Mucosa of rectum (tissue), 2 donors: ENCODE data around the gene SLITRK4.

Experiments
- H3K27ac ChIP-seq, 2 donors: one replicate each; pipeline ENCODE4 v1.7.0; 2013; ENCODE audit warnings: inconsistent platforms in 2 of 2, low read depth in 2 of 2, low read length in 2 of 2
- H3K27me3 ChIP-seq, 2 donors: one replicate each; pipeline ENCODE4 v1.7.0; 2013; ENCODE audit warnings: low read length in 2 of 2; ENCODE audit not compliant: control insufficient read depth in 2 of 2, insufficient read depth in 2 of 2
- H3K36me3 ChIP-seq, 2 donors: one replicate each; pipeline ENCODE4 v1.7.0; 2013; ENCODE audit warnings: low read length in 2 of 2; ENCODE audit not compliant: control insufficient read depth in 2 of 2, insufficient read depth in 2 of 2
- H3K4me1 ChIP-seq, 2 donors: one replicate each; pipeline ENCODE4 v1.7.0; 2013; ENCODE audit warnings: low read length in 2 of 2, mild to moderate bottlenecking in 1 of 2; ENCODE audit not compliant: control insufficient read depth in 2 of 2, insufficient read depth in 2 of 2
- H3K4me3 ChIP-seq, 2 donors: one replicate each; pipeline ENCODE4 v1.7.0; 2013; ENCODE audit warnings: low read length in 2 of 2
- H3K9ac ChIP-seq, 2 donors: one replicate each; pipeline ENCODE4 v1.7.0; 2013; ENCODE audit warnings: low read length in 2 of 2, low read depth in 1 of 2, mild to moderate bottlenecking in 1 of 2
- H3K9me3 ChIP-seq, 2 donors: one replicate each; pipeline ENCODE4 v1.7.0; 2013; ENCODE audit warnings: low read length in 2 of 2; ENCODE audit not compliant: control insufficient read depth in 2 of 2
- donor health status: healthy.
- donor health status: Normal muscosa, but diverticular disease.

Gene SLITRK4

GRCh38 chrX:143634663-143635455 lies 1.0 kb downstream of the SLITRK4 start:
- Histone ChIP-seq H3K4me3 (peak overlapping the region; percentile 20 to 48), H3K27me3 (peaks cover 3 to 7% of the 10 kb centered on the region in 2 donors), H3K36me3 (no peaks in the 10 kb centered on the region), H3K27ac (no peak overlapping the region), H3K9me3 (no peaks in the 10 kb centered on the region), H3K4me1 (peaks cover 0 to 2% of the 10 kb centered on the region in 2 donors), H3K9ac (no peak overlapping the region)

- Histone ChIP-seq H3K27me3 (peaks cover 3 to 7% of the 10 kb centered on the region in 2 donors), H3K9ac (no peak overlapping the region), H3K4me1 (peaks cover 0 to 2% of the 10 kb centered on the region in 2 donors), H3K9me3 (no peaks in the 10 kb centered on the region), H3K36me3 (no peaks in the 10 kb centered on the region), H3K27ac (no peak overlapping the region), H3K4me3 (peak overlapping the region; percentile 20 to 48)
These were observed 1.6 kb downstream of the SLITRK4 start for GRCh38 chrX:143634309-143634662.

GRCh38 chrX:143633461-143634308 lies 2.2 kb downstream of the SLITRK4 start:
- Histone ChIP-seq H3K27me3 (peaks cover 3 to 7% of the 10 kb centered on the region in 2 donors), H3K4me3 (peak overlapping the region; percentile 14 to 27), H3K27ac (no peak overlapping the region), H3K9ac (no peak overlapping the region), H3K9me3 (no peaks in the 10 kb centered on the region), H3K36me3 (no peaks in the 10 kb centered on the region), H3K4me1 (peaks cover 0 to 2% of the 10 kb centered on the region in 2 donors)

- no peaks in the 10 kb centered on the region for H3K36me3 ChIP-seq
- H3K27ac ChIP-seq: no peak overlapping the region
- peaks cover 0 to 2% of the 10 kb centered on the region in 2 donors for H3K4me1 ChIP-seq
- H3K27me3 ChIP-seq: peaks cover 3 to 7% of the 10 kb centered on the region in 2 donors
- no peaks in the 10 kb centered on the region for H3K9me3 ChIP-seq
- no peak overlapping the region for H3K9ac ChIP-seq
- peak overlapping the region; percentile 14 to 27 for H3K4me3 ChIP-seq
These were observed 3.1 kb downstream of the SLITRK4 start for GRCh38 chrX:143632625-143633410.

- Histone ChIP-seq H3K4me1 (no peaks in the 10 kb centered on the region), H3K4me3 (no peak overlapping the region), H3K27ac (no peak overlapping the region), H3K9me3 (no peaks in the 10 kb centered on the region), H3K9ac (no peak overlapping the region), H3K36me3 (no peaks in the 10 kb centered on the region), H3K27me3 (no peaks in the 10 kb centered on the region)
These were observed 12.2 kb downstream of the SLITRK4 start for GRCh38 chrX:143623657-143624056.

GRCh38 chrX:143621276-143621675 lies 14.6 kb downstream of the SLITRK4 start:
- Histone ChIP-seq H3K9ac (no peak overlapping the region), H3K4me3 (no peak overlapping the region), H3K27ac (no peak overlapping the region), H3K27me3 (no peaks in the 10 kb centered on the region), H3K36me3 (no peaks in the 10 kb centered on the region), H3K4me1 (no peaks in the 10 kb centered on the region), H3K9me3 (no peaks in the 10 kb centered on the region)

GRCh38 chrX:143615851-143616250 lies 20.1 kb downstream of the SLITRK4 start:
- Histone ChIP-seq H3K9ac (no peak overlapping the region), H3K27ac (no peak overlapping the region), H3K9me3 (no peaks in the 10 kb centered on the region), H3K4me3 (no peak overlapping the region), H3K4me1 (no peaks in the 10 kb centered on the region), H3K36me3 (no peaks in the 10 kb centered on the region), H3K27me3 (no peaks in the 10 kb centered on the region)

- Histone ChIP-seq H3K9me3 (no peaks in the 10 kb centered on the region), H3K36me3 (no peaks in the 10 kb centered on the region)
These were observed 34.1 kb downstream of the SLITRK4 start for GRCh38 chrX:143601809-143602208.

GRCh38 chrX:143581240-143581639 lies 54.7 kb downstream of the SLITRK4 start:
- Histone ChIP-seq H3K9ac (no peak overlapping the region), H3K27me3 (no peaks in the 10 kb centered on the region), H3K9me3 (no peaks in the 10 kb centered on the region), H3K27ac (no peak overlapping the region), H3K36me3 (no peaks in the 10 kb centered on the region), H3K4me1 (no peaks in the 10 kb centered on the region), H3K4me3 (no peak overlapping the region)

More at GRCh38 chrX:143601809-143602208, 34.1 kb downstream of the SLITRK4 start:
- Histone ChIP-seq H3K4me1 (no peaks in the 10 kb centered on the region), H3K9ac (no peak overlapping the region), H3K4me3 (no peak overlapping the region), H3K27me3 (no peaks in the 10 kb centered on the region), H3K27ac (no peak overlapping the region)
